Brain pericyte (primary cell): ENCODE results near the gene RGS9.
"Not testable (repeated sequence)": the region's sequence is repeated elsewhere in the genome, so short reads cannot be mapped to it uniquely, and the experiment has no call there.

Experiments
- DNase-seq: peaks from one replicate; pipeline ENCODE4 v3.0.0-alpha.2; 2012; ENCODE audit warnings: low read depth, low spot score

The RGS9 gene

GRCh38 chr17:65207448-65207847 is 70.3 kb downstream of the RGS9 start:
- not testable (repeated sequence) for DNase-seq

DNA sequence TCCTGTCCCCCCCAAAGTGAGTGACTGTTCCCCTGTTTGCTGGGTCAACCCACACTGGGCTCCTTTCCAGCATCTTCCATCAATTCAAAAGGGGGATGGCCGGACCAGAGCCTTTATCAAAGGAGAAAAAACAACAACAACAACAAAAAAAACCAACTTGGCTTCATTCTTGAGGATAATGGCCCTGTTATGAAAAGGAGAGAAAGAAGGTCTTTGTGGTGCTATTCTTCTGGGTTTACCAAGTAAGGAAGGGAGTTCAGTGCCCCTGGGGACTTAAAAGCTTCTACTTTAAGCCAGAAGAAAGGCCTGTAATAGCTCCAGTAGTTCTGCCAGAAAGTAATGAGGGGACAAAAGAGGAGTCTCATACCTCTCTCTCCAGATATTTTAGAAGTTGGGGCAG is 71.5 kb downstream of the RGS9 start:
- no peak for DNase-seq

- no peak for DNase-seq
These were observed 81.1 kb downstream of the RGS9 start for GRCh38 chr17:65218261-65218660.

GRCh38 chr17:65219124-65219523 is 82.0 kb downstream of the RGS9 start:
- no peak for DNase-seq

- DNase-seq: no peak
These were observed 82.5 kb downstream of the RGS9 start for GRCh38 chr17:65219707-65220106.

DNA sequence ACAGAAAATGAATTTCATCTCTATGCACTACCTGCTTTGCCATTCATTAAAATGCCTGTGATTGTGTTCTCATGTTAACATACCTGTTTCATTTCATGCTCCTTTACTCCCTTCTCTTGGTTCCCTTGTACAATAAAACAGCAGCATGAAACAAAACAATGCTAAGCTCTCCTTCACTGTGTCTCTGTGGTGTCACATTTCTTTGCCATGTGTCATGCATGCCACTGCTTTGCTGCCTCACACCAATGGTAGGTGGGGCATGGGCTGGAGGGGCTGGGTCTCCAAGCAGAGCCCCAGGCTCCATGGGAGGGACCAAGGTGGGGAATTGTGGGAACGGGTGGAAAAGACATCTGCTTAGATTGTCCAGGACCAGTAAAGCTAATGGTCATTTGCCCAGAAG is 83.6 kb downstream of the RGS9 start:
- no peak for DNase-seq

DNA sequence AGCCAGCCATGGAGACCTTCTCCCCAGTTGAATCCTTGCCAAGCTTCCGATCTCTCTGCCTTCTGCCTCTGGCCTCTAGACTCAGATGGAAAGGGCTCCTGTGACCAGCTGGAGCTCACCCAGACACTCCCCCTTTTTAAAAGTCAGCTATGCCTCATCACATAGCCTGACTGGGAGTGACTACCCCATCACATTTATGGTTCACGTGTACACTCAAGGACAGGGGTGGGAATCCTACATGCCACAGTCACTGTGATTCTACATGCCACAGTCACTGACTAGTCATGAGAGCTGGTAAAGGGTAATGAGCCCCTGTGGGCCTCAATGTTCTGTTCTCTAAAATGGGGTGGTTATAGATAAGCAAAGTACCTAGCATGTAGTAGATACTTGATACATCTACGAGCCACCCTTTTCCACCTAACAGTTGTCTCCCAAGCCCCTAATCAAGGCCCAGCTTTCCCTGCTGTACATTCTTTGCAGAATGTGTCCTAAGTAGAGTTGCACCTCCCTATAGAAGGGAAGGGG is 85.1 kb downstream of the RGS9 start:
- DNase-seq: no peak

GRCh38 chr17:65225061-65225460 is 87.9 kb downstream of the RGS9 start:
- DNase-seq: no peak

DNA sequence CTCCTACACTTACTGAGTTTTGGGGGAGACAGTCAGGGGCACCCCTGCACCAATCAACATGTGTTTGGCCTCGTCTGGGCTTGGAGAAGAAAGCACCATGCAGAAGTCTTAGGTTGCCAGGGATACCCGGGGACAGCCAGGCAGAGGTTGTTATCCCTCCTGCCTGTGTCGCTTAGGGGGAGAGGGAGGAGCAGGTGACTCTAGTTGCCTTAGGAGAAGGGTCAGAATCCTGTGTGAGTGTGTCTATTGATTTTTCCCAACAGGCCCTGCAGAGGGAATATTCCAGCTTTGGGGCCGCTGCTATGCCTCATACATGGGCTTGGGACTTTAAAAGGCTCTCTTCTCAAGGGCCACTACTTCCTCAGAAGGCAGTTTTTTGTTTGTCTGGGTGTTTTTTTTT is 89.1 kb downstream of the RGS9 start:
- no peak for DNase-seq

GRCh38 chr17:65227637-65228036 is 90.5 kb downstream of the RGS9 start:
- no peak for DNase-seq

DNA sequence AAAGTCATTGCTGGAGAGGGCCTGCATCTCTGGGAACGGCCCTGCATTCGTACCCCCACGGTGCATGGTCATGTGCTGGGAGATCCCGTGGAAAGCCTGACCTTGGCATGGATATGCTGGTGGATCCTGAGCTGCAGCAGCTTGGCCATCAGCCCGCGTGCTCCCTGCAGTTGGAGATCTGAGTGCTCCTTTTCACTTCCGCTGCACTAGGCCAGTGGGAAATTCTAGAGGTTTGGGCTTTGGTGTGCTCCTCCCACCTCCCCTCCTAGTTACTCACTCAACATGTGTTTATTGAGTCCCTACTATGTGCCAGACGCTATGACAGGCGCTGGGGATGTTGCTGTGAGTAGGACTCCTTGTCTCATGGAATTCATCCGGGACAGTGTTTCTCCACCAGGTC is 91.1 kb downstream of the RGS9 start:
- no peak for DNase-seq

DNA sequence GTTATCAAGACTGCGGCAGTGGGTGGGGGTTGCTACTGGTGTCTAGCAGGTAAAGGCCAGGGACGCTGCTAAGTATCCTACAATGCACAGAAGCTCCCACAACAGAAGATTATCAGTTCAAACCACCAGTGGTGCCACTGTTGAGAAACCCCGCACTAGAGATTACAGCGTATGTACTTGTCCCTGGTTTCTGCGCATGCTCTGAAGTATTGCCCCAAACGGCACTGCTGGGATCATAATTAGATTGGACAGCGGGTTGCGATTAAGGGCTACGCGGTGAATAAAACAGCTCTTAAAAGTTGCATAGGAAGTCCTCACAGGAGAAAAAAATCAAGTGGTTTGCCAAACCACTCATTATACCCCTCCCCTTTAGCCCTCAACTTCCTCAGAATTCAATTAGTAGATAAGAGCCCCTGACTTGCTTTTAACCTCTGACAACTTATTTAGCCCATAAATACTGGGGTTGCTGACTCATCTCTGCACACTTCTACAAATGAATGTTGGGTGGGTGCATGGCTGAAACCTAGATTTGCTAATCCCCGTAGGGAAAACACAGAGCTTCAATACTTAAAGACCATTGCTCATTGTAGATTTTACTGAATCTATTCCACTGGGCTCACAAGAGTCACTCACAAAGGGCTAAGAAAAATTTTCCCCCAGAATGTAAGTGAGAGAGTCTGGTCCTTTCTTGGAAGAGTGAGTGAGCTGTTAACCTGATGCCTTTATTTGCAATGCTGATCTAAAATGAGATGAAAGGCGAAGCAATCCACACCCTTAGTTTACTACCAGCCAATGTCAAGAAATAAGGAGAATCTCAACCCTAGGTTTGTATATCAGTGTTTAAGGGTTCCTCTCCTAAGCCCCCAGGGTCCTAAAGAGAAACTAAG is 91.8 kb downstream of the RGS9 start:
- DNase-seq: no peak

GRCh38 chr17:65229621-65229995 is 92.4 kb downstream of the RGS9 start:
- no peak for DNase-seq

DNA sequence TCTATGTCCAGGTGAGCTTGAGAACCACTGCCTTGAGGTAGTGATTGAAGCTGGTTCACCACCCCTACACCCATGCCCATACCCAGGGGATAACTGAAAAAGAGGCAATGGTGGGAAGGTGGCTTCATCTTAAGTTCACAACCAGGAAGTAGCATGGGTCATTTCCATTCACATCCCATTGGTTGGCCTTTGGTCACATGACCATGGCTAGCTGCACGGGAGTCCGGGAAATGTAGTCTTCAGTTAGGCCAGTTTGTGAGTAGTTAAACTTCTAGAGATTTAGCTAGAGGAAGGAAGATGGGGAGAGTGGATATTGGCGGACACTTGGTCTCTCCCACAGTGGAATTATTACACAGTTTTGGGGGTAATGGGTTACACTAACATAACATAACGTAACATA is 92.9 kb downstream of the RGS9 start:
- no peak for DNase-seq

GRCh38 chr17:65231086-65231485 is 93.9 kb downstream of the RGS9 start:
- no peak for DNase-seq

DNA sequence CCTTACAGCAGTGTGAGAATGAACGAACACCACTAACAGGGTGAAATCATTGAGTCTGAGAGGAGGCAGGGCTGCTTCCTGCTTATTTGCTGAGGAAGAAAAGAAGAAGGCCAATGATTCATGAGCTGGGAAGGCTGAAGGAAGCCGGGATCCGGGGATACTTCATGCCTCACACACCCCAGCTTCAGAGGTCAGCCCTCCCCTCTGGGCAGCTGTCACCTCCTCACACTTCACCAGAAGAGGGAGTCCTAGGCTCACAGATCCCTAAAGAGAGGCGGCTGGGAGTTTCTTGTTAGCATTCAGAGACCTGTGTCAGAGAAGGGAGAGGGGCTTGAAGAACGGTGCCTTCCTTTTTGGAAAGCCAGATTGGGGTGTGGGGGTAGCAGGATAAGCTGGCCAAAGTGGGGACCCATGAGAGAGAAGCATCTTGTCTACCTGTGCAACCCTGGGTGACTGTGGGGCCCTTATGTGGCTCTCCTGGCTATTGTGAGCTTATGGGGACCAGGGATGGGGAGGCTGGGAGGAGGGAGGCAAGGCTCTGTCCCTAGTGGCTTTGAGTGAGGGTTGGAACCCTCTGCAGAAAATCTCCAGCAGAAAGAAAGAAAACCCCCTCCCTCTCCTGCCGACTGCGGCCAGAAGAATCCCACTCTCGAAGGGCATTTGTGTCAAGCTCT is 94.6 kb downstream of the RGS9 start:
- DNase-seq: no peak

DNA sequence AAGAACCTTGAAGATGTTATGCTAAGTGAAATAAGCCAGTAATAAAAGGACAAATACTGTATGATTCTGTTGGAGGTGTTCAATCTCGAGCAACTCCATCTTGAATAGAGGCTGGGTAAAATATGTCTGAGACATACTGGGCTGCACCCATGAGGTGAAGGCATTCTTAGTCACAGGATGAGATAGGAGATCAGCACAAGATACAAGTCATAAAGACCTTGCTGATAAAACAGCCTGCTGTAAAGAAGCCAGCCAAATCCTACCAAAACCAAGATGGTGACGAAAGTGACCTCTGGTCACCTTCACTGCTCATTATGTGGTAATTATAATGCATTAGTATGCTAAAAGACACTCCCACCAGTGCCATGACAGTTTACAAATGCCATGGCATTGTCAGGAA is 98.1 kb downstream of the RGS9 start:
- no peak for DNase-seq

DNA sequence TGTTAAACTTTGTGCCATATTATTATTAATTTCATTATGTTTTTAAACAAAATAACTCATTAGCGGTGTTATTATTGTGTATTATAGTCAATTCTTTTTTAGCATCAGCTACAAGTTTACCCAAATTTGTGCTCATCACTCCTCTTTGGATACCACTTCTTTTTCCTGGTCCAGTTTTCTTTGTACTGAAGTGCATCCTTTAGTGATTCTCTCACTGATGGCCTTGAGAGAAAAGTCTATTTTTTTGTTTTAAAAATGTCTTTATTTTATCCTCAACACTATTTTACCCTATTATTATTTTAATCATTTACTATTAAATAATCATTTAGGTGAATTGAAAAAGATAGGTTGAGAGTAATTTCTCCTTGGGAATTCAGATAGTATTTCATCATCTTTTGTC is 99.2 kb downstream of the RGS9 start:
- no peak for DNase-seq

DNA sequence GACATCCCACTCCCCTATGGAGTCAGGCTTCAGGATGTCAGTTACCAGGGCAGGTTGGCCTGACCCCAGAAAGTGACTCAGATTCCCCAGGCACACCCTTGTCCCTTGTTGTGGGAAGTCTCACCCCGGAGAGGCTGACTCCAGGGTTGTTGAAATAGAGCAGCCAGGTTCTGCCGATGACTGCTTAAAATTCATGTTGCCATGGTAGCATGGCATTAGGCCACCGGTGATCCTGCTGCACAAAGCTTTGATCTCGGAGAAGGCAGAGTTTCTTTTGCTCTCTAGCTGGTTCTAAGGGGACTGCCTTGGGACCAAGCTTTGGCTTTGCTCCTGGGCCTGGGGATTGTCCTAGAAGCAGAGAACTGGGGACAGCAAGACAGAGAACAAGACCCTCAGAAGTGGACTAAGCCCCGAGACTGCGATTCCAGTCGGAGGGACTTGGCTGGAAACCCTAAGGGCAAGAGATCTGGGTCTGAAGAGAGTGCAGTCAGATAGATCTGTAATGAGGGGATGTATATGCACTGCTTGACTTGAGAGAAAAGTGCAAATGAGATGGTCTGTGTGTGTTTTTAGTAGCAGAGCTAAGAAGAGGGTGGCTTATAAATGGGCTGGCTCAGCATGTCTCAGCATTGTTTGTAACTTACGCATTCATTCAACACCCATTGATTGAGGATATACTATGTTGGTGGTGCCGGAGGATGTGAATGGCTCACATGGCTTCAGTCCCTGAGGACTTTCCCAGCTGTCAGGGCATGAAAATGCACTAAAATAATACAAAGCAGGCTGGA is 106.9 kb downstream of the RGS9 start:
- no peak for DNase-seq

GRCh38 chr17:65246252-65246651 is 109.1 kb downstream of the RGS9 start:
- DNase-seq: no peak

GRCh38 chr17:65249774-65250173 is 112.6 kb downstream of the RGS9 start:
- no peak for DNase-seq

DNA sequence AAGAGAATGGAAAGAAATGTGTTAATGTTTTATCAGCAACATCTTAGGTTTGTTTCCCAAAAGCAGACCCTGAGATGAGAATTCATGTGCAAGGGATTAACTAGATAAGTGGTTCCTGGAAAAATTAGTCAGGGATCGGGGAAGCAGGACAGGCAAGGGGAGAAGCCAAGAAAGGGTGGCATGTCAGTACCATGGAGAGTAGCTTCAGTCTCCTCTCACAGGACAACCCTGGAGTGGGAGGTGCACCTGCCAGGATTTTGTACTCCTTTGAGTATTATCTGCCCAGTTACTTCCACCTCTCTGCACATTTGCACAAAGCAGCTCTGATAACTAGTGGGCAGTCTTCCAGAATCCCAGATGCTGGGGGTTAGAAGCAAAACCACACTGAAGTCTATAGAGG is 117.0 kb downstream of the RGS9 start:
- no peak for DNase-seq
